Measurements from ENCODE around the gene KAT2B. TPM values are rescaled to one million over a fixed set of nuclear protein-coding genes. Genes with fewer than 3 reads are reported as not detected.
A peak's percentile ranks its signal among the peaks of the same experiment; 100 is the strongest.
"Not testable (repeated sequence)": the region's sequence is repeated elsewhere in the genome, so short reads cannot be mapped to it uniquely, and the experiment has no call there.

KAT2B gene
- total RNA-seq: 8.4 TPM

DNA sequence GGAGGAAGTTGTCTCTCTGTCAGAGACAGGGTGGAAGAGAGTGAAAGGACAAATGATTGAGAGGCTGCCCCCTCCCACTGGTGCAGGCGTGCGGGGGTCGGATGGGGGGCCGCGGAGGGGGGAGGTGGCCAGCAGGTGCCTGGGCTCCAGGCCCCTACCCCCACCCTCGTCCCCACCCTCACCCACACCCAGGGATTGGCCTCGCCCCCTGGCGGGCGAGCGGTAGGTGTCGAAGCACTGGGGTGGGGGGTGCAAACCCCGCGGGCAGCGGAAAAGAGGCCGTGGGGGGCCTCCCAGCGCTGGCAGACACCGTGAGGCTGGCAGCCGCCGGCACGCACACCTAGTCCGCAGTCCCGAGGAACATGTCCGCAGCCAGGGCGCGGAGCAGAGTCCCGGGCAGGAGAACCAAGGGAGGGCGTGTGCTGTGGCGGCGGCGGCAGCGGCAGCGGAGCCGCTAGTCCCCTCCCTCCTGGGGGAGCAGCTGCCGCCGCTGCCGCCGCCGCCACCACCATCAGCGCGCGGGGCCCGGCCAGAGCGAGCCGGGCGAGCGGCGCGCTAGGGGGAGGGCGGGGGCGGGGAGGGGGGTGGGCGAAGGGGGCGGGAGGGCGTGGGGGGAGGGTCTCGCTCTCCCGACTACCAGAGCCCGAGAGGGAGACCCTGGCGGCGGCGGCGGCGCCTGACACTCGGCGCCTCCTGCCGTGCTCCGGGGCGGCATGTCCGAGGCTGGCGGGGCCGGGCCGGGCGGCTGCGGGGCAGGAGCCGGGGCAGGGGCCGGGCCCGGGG, at the start of gene KAT2B:
Gene KAT2B, plus strand, starts transcription at position 682 of the 783 bp plus-strand sequence. Its CDS starts 32 bp downstream, at position 714.
- H3K9ac ChIP-seq (ENCODE audit: low read depth in 1 of 3, low read length in 3 of 3): peak within 1 kb of the TSS; percentile 87 to 97 (median 90)
- no peaks in the 10 kb centered on the region for H3K36me3 ChIP-seq (ENCODE audit: control insufficient read depth in 3 of 3, insufficient read depth in 3 of 3, low read length in 3 of 3)
- peaks cover 22 to 38% (median 31%) of the 10 kb centered on the region in 3 donors for H3K4me1 ChIP-seq (ENCODE audit: control insufficient read depth in 3 of 3, insufficient read depth in 3 of 3, low read length in 3 of 3)
- no peaks in the 10 kb centered on the region for H3K9me3 ChIP-seq (ENCODE audit: control insufficient read depth in 3 of 3, low read length in 3 of 3)
- no peaks in the 10 kb centered on the region for H3K27me3 ChIP-seq (ENCODE audit: control insufficient read depth in 3 of 3, insufficient read depth in 3 of 3, low read length in 3 of 3)
- H3K27ac ChIP-seq (ENCODE audit: low read depth, low read length): peak within 1 kb of the TSS; percentile 93
- H3K4me3 ChIP-seq (ENCODE audit: low read length in 3 of 3): peak within 1 kb of the TSS; percentile 87 to 94 (median 92)

DNA sequence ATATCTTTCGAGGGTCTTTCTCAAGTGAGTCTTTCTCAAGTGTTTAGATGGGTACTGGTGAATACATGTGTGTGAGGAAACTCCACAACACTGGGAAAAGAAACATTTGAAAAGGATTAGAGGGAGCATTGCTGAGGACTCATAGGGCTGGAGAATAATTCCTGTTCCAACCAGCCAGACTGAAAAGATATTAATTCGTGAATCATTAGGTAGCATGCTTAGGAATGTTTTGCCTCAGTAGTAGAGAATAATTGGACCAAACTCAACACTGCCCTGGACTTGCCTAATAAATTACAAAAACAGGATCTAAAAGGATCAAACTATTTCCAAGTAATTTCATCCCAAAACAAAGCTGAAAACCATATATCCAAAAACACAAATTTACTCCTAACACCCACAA, 45.5 kb upstream of the KAT2B start:
- Histone ChIP-seq H3K4me3 (ENCODE audit: low read length in 3 of 3) (no peak overlapping the region), H3K9ac (ENCODE audit: low read depth in 1 of 3, low read length in 3 of 3) (no peak overlapping the region), H3K4me1 (ENCODE audit: control insufficient read depth in 3 of 3, insufficient read depth in 3 of 3, low read length in 3 of 3) (no peaks in the 10 kb centered on the region), H3K27ac (ENCODE audit: low read depth, low read length) (no peak overlapping the region), H3K36me3 (ENCODE audit: control insufficient read depth in 3 of 3, insufficient read depth in 3 of 3, low read length in 3 of 3) (no peaks in the 10 kb centered on the region), H3K27me3 (ENCODE audit: control insufficient read depth in 3 of 3, insufficient read depth in 3 of 3, low read length in 3 of 3) (no peaks in the 10 kb centered on the region), H3K9me3 (ENCODE audit: control insufficient read depth in 3 of 3, low read length in 3 of 3) (no peaks in the 10 kb centered on the region)

DNA sequence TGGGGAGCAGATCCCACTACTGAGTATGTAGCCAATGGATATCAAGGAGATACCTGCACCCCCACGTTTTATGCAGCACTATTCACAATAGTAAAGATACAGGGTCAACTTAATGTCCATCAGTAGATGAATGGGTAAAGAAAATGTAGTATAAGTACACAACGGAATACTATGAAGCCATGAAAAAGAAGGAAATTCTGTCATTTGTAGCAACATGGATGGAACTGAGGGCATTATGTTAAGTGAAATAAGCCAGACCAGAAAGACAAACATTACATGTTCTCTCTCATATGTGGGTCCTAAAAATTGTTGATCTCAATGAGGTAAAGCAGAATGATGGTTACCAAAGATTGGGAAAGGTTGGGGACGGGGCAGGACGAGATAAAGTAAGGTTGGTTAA, 42.7 kb upstream of the KAT2B start:
- no peak overlapping the region for H3K27ac ChIP-seq (ENCODE audit: low read depth, low read length)
- H3K9me3 ChIP-seq (ENCODE audit: control insufficient read depth in 3 of 3, low read length in 3 of 3): no peaks in the 10 kb centered on the region
- no peak overlapping the region for H3K9ac ChIP-seq (ENCODE audit: low read depth in 1 of 3, low read length in 3 of 3)
- no peaks in the 10 kb centered on the region for H3K36me3 ChIP-seq (ENCODE audit: control insufficient read depth in 3 of 3, insufficient read depth in 3 of 3, low read length in 3 of 3)
- no peaks in the 10 kb centered on the region for H3K4me1 ChIP-seq (ENCODE audit: control insufficient read depth in 3 of 3, insufficient read depth in 3 of 3, low read length in 3 of 3)
- no peak overlapping the region for H3K4me3 ChIP-seq (ENCODE audit: low read length in 3 of 3)
- H3K27me3 ChIP-seq (ENCODE audit: control insufficient read depth in 3 of 3, insufficient read depth in 3 of 3, low read length in 3 of 3): no peaks in the 10 kb centered on the region

DNA sequence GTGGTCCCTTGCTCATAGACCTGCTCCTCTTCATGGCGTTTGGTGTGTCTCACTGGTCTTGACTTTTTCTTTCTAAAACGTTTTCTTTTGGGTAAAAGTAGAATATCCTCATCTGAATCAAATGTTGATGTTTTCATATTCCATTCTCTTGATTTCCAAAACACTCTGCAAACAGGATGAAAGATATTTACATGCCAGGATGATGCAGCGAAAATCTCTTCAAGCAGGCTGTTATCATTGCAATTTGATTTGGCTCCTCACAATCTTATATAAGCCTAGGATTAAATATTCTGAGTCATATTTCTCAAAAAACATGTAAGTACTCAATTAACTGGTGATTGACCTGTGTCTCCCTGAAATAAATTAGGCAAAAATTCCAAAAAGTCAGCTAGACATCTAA, 38.3 kb upstream of the KAT2B start:
- Histone ChIP-seq H3K9me3 (ENCODE audit: control insufficient read depth in 3 of 3, low read length in 3 of 3) (no peaks in the 10 kb centered on the region), H3K4me3 (ENCODE audit: low read length in 3 of 3) (no peak overlapping the region), H3K27ac (ENCODE audit: low read depth, low read length) (no peak overlapping the region), H3K36me3 (ENCODE audit: control insufficient read depth in 3 of 3, insufficient read depth in 3 of 3, low read length in 3 of 3) (no peaks in the 10 kb centered on the region), H3K27me3 (ENCODE audit: control insufficient read depth in 3 of 3, insufficient read depth in 3 of 3, low read length in 3 of 3) (no peaks in the 10 kb centered on the region), H3K9ac (ENCODE audit: low read depth in 1 of 3, low read length in 3 of 3) (no peak overlapping the region), H3K4me1 (ENCODE audit: control insufficient read depth in 3 of 3, insufficient read depth in 3 of 3, low read length in 3 of 3) (no peaks in the 10 kb centered on the region)

DNA sequence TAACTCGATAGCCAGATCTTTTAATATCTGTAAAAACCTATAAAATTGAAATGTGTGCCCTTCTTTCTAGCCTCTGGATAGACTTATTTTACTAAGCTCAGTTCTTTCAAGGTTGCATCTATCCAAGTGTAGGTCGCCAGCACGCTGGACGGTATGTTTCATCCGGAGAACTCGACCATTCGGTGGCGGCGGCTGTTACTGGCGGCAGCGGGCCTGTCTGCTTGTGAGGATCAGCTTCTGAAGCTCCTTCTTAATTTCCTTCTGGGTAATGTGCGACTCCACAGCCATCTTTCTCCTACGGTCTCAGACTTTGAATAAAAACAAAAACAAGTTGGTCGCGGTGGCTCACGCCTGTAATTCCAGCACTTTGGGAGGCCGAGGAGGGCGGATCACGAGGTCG, 32.3 kb upstream of the KAT2B start:
- H3K9me3 ChIP-seq (ENCODE audit: control insufficient read depth in 3 of 3, low read length in 3 of 3): no peaks in the 10 kb centered on the region
- no peaks in the 10 kb centered on the region for H3K4me1 ChIP-seq (ENCODE audit: control insufficient read depth in 3 of 3, insufficient read depth in 3 of 3, low read length in 3 of 3)
- no peak overlapping the region for H3K9ac ChIP-seq (ENCODE audit: low read depth in 1 of 3, low read length in 3 of 3)
- no peak overlapping the region for H3K27ac ChIP-seq (ENCODE audit: low read depth, low read length)
- no peaks in the 10 kb centered on the region for H3K27me3 ChIP-seq (ENCODE audit: control insufficient read depth in 3 of 3, insufficient read depth in 3 of 3, low read length in 3 of 3)
- H3K4me3 ChIP-seq (ENCODE audit: low read length in 3 of 3): no peak overlapping the region
- no peaks in the 10 kb centered on the region for H3K36me3 ChIP-seq (ENCODE audit: control insufficient read depth in 3 of 3, insufficient read depth in 3 of 3, low read length in 3 of 3)

DNA sequence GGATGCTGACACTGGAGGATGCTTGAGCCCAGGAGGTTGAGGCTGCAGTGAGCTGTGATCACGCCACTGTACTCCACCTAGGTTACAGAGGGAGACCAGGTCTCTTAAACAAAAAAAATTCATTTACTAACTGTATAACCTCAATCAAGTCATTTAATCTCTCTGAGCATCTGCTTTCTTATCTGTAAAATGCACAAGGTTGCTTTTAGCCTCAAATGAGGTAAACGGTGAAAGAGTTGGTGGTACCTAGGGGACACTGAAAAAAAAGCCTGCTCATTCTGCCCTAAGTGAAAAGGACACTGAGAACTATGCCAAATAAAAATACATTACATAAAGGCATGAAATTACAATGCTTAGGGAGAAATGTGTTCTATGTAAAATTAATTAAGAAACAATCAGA, 31.6 kb upstream of the KAT2B start:
- no peaks in the 10 kb centered on the region for H3K9me3 ChIP-seq (ENCODE audit: control insufficient read depth in 3 of 3, low read length in 3 of 3)
- no peak overlapping the region for H3K27ac ChIP-seq (ENCODE audit: low read depth, low read length)
- H3K4me3 ChIP-seq (ENCODE audit: low read length in 3 of 3): no peak overlapping the region
- no peak overlapping the region for H3K9ac ChIP-seq (ENCODE audit: low read depth in 1 of 3, low read length in 3 of 3)
- H3K36me3 ChIP-seq (ENCODE audit: control insufficient read depth in 3 of 3, insufficient read depth in 3 of 3, low read length in 3 of 3): no peaks in the 10 kb centered on the region
- no peaks in the 10 kb centered on the region for H3K4me1 ChIP-seq (ENCODE audit: control insufficient read depth in 3 of 3, insufficient read depth in 3 of 3, low read length in 3 of 3)
- H3K27me3 ChIP-seq (ENCODE audit: control insufficient read depth in 3 of 3, insufficient read depth in 3 of 3, low read length in 3 of 3): no peaks in the 10 kb centered on the region

DNA sequence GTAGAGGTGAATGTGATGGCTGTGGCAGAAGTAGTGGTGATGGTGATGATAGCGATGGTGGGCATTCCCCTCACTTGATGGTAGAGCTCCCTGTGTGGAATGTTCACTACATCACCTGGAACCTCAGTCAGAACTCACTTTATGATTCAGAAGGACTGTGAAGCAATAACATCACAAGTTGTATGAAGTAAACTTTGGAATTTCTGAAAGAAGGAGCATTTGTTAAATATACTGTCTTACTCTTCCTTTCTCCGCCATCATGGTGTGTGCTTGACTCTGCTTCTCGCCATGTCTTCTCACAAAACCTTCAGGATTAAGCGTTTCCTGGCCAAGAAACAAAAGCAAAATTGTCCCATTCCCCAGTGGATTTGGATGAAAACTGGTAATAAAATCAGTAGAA, 28.1 kb upstream of the KAT2B start, which contains the start of gene PP2D1:
Gene PP2D1, minus strand, starts transcription at position 101 of the 400 bp plus-strand sequence. CDS start 192 bp downstream, outside the sequence.
- H3K27ac ChIP-seq (ENCODE audit: low read depth, low read length): no peak within 1 kb of the TSS
- H3K4me1 ChIP-seq (ENCODE audit: control insufficient read depth in 3 of 3, insufficient read depth in 3 of 3, low read length in 3 of 3): no peaks in the 10 kb centered on the region
- no peaks in the 10 kb centered on the region for H3K9me3 ChIP-seq (ENCODE audit: control insufficient read depth in 3 of 3, low read length in 3 of 3)
- H3K36me3 ChIP-seq (ENCODE audit: control insufficient read depth in 3 of 3, insufficient read depth in 3 of 3, low read length in 3 of 3): no peaks in the 10 kb centered on the region
- H3K27me3 ChIP-seq (ENCODE audit: control insufficient read depth in 3 of 3, insufficient read depth in 3 of 3, low read length in 3 of 3): no peaks in the 10 kb centered on the region
- no peak within 1 kb of the TSS for H3K9ac ChIP-seq (ENCODE audit: low read depth in 1 of 3, low read length in 3 of 3)
- H3K4me3 ChIP-seq (ENCODE audit: low read length in 3 of 3): no peak within 1 kb of the TSS

DNA sequence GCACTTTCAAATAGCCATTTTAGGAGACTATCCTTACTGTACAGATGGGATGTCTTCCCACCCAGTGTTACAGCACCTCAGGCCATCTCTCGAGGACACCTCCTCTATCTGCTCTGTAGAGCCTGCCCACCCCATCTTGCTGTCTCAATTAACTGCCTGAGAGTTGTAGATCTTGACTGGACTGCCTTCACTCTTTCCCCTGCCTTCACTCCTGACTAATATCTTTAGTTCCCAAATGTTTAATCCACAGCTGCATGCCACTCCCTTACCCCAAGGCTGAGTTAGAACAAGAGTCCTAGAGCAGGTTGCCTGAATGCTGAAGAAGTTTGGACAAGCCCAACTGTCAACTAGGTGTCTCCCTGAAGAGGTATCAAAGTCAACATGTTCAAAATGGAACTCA, 26.9 kb upstream of the KAT2B start:
- no peaks in the 10 kb centered on the region for H3K36me3 ChIP-seq (ENCODE audit: control insufficient read depth in 3 of 3, insufficient read depth in 3 of 3, low read length in 3 of 3)
- H3K9me3 ChIP-seq (ENCODE audit: control insufficient read depth in 3 of 3, low read length in 3 of 3): no peaks in the 10 kb centered on the region
- H3K4me1 ChIP-seq (ENCODE audit: control insufficient read depth in 3 of 3, insufficient read depth in 3 of 3, low read length in 3 of 3): no peaks in the 10 kb centered on the region
- no peak overlapping the region for H3K9ac ChIP-seq (ENCODE audit: low read depth in 1 of 3, low read length in 3 of 3)
- H3K27ac ChIP-seq (ENCODE audit: low read depth, low read length): no peak overlapping the region
- H3K27me3 ChIP-seq (ENCODE audit: control insufficient read depth in 3 of 3, insufficient read depth in 3 of 3, low read length in 3 of 3): no peaks in the 10 kb centered on the region
- H3K4me3 ChIP-seq (ENCODE audit: low read length in 3 of 3): no peak overlapping the region

DNA sequence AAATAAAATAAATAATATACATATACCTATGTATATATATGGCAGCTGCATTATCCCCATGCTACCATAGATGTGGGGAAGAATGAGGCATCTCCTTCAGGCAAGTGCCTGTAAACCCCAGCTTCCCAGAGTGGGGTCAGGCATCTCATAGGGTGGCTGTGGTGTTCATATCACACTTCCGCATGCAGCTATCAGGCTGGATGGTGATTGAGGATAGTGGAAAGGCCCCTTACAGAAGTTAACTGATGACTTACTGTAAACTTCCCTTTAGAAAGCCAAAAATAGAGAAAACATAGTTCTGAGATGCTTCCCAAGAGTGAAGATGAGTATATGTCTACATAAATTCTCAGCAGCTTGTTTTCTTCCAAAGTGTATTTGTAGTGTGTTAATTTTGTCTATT, 24.7 kb upstream of the KAT2B start:
- no peaks in the 10 kb centered on the region for H3K27me3 ChIP-seq (ENCODE audit: control insufficient read depth in 3 of 3, insufficient read depth in 3 of 3, low read length in 3 of 3)
- no peak overlapping the region for H3K27ac ChIP-seq (ENCODE audit: low read depth, low read length)
- H3K9ac ChIP-seq (ENCODE audit: low read depth in 1 of 3, low read length in 3 of 3): no peak overlapping the region
- no peaks in the 10 kb centered on the region for H3K36me3 ChIP-seq (ENCODE audit: control insufficient read depth in 3 of 3, insufficient read depth in 3 of 3, low read length in 3 of 3)
- H3K9me3 ChIP-seq (ENCODE audit: control insufficient read depth in 3 of 3, low read length in 3 of 3): no peaks in the 10 kb centered on the region
- no peak overlapping the region for H3K4me3 ChIP-seq (ENCODE audit: low read length in 3 of 3)
- no peaks in the 10 kb centered on the region for H3K4me1 ChIP-seq (ENCODE audit: control insufficient read depth in 3 of 3, insufficient read depth in 3 of 3, low read length in 3 of 3)

DNA sequence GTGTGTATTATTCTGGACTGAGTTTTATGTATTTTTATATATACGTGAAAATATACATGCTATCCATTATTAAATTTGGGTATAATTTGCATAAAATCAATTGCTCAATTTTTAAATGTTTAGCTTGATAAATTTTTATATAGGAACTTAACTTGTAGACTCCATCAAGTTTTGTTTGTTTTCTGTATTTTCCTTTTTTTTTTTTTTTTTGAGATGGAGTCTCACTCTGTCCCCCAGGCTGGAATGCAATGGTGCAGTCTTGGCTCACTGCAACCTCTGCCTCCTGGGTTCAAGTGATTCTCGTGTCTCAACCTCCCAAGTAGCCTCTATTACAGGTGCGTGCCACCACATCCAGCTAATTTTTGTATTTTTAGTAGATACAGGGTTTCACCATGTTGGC, 24.2 kb upstream of the KAT2B start:
- H3K4me1 ChIP-seq (ENCODE audit: control insufficient read depth in 3 of 3, insufficient read depth in 3 of 3, low read length in 3 of 3); H3K9ac ChIP-seq (ENCODE audit: low read depth in 1 of 3, low read length in 3 of 3); H3K27me3 ChIP-seq (ENCODE audit: control insufficient read depth in 3 of 3, insufficient read depth in 3 of 3, low read length in 3 of 3); H3K27ac ChIP-seq (ENCODE audit: low read depth, low read length); H3K36me3 ChIP-seq (ENCODE audit: control insufficient read depth in 3 of 3, insufficient read depth in 3 of 3, low read length in 3 of 3); H3K9me3 ChIP-seq (ENCODE audit: control insufficient read depth in 3 of 3, low read length in 3 of 3); H3K4me3 ChIP-seq (ENCODE audit: low read length in 3 of 3): not testable (repeated sequence)
